Epithelial cell of proximal tubule (primary cell): ENCODE results near the gene WNT2. TPM values are rescaled to one million over a fixed set of nuclear protein-coding genes. Genes with fewer than 3 reads are reported as not detected.

Experiments used
- DNase-seq: peaks from one replicate; pipeline ENCODE4 v3.0.0-alpha.2; 2011; ENCODE audit warnings: low read depth
- H3K4me3 ChIP-seq: 2 replicates; pipeline ENCODE4 v1.5.1; 2011; ENCODE audit warnings: low read depth, mild to moderate bottlenecking, low read length
- total RNA-seq: library from RNA; depleted of rRNA; stranded (reverse); fragments of >200 nt; gene quantifications from 2 replicates; pipeline ENCODE4 v1.2.3, GENCODE V29; 2015
- TF ChIP-seq, protein P1 (sequence below): conservative IDR thresholded peaks from 2 replicates; pipeline ENCODE4 v1.5.1; 2012; ENCODE audit warnings: low read depth, mild to moderate bottlenecking, low read length

WNT2 gene
- total RNA-seq, 1 donor from 2014 or later: not detected

DNA sequence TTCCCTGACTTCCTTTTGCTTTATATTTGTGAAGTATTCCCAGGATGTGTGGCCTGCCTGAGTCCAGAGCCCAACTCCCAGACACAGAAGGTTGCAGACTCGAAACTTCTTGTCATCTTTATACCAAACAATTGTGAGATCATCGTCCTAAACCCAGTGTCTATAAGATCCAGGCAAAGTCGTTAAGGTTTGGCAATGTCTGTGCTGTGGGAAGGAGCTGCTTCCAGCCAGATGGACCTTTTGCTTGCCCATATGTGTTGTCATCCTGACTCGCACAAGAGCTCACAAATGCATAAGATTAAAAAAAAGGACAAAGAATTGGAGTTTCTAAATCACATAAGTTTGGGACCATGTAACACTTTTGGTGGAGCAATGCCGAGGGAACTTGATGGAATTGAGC lies 37.0 kb downstream of the WNT2 start:
- TF ChIP-seq, protein P1, sequence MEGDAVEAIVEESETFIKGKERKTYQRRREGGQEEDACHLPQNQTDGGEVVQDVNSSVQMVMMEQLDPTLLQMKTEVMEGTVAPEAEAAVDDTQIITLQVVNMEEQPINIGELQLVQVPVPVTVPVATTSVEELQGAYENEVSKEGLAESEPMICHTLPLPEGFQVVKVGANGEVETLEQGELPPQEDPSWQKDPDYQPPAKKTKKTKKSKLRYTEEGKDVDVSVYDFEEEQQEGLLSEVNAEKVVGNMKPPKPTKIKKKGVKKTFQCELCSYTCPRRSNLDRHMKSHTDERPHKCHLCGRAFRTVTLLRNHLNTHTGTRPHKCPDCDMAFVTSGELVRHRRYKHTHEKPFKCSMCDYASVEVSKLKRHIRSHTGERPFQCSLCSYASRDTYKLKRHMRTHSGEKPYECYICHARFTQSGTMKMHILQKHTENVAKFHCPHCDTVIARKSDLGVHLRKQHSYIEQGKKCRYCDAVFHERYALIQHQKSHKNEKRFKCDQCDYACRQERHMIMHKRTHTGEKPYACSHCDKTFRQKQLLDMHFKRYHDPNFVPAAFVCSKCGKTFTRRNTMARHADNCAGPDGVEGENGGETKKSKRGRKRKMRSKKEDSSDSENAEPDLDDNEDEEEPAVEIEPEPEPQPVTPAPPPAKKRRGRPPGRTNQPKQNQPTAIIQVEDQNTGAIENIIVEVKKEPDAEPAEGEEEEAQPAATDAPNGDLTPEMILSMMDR: no peak
- no peak for DNase-seq
- no peak overlapping the region for H3K4me3 ChIP-seq

DNA sequence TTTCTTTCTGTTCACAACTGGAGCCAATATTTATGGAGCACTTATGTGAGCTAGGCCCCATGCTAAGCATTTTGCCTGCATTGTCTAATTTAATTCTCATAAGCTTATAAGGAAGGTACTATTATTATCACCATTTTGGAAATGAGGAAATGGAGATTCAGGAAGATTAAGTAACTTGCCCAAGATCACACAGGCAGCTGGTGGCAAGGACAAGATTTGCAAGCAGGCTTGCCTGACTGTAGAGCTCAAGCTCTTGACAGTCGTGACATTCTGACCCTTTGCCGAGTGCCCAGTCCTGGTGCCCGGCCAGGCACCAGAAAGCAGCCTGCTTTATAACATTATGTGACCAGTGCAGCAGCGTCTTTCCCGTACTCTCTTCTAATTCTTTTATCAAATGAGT lies 38.2 kb downstream of the WNT2 start:
- TF ChIP-seq, protein P1: no peak

DNA sequence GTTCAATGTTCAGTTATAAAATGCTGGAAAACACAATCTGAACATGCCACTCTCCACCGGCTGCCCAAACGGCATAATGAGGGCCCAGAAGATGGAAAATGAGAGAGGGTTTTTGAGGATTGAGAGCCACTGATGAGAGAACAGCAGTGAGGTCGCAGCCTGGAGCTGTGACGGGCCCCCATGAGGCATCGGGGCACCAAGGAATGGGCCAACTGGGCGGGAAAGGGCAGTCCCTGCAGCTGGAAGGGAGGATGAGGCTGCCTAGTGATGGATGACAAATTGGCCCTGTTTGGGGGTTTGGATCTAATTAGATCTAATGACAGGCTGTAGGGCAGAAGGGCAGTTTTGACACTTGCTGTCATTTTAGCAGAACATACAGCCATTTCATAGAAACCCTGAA lies 39.1 kb downstream of the WNT2 start:
- DNase-seq: no peak
- TF ChIP-seq, protein P1: no peak
- no peak overlapping the region for H3K4me3 ChIP-seq

More for the DNA sequence above, 38.2 kb downstream of the WNT2 start:
- DNase-seq: no peak
- no peak overlapping the region for H3K4me3 ChIP-seq

DNA sequence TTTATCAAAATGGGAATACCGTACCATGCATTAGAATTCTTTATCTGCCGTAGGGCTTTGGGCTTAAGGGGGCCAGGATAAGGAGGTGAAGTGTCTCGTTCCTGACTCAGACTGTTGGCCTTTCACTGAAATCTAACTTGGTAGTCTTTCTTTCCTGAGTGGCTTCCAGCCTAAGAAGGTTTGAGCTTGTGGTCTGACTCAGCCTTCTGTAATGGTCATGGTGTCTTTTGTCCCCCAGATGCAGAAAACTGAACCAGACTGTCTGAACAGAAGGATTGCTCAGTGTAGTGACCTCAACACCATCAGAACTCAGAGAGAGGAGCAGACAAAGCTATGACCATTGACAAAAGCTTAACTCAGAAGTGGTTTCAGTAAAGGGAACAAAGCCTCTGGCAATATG lies 39.5 kb downstream of the WNT2 start:
- peak; percentile 10 for DNase-seq
- TF ChIP-seq, protein P1: no peak
- no peak overlapping the region for H3K4me3 ChIP-seq

DNA sequence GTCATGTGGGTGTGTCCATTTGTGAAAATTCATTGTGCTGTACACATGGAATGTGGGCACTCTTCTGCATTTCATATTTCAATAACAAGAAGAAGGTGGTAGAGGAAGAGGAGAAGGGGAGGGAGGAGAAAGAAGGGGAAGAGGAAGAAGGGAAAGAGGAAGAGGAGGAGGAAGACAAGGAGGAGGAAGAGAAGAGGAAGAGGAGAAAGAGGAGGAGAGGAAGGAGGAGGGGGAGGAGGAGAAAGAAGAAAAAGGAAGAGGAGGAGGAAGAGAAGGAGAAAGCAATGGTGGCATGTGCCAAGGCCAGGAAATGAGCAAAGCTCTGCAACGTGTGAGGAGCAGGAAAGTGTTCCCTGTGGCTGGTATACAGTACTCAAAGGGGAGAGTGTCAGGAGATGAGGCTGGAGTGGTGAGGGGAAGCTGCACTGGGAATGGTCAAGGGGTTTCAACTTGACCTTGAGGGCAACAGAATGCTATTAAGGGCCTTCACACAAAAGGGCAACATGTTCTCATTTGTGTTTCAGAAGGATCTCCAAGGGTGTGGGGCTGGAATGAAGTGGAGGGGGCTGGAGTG lies 40.5 kb downstream of the WNT2 start:
- no peak for DNase-seq
- TF ChIP-seq, protein P1: no peak
- H3K4me3 ChIP-seq: no peak overlapping the region

DNA sequence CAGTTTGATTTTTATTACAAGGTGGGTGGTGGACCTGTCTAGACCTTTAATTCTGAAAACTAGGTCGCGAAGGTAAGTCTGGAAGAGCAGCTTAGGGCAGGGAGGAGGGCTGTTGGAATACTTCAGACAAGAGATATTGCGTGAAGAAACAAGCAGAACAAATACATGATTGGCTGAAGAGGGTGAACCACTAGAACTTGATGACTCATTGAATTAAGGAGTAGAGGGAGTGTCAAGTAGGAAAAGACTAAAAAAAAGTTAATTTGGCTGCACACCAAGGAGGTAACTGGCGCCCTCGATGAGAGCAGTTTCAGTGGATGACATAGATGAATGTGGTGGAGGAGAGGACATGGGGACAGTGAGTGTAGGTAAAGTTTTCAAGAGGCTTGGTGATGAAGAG lies 41.3 kb downstream of the WNT2 start:
- no peak overlapping the region for H3K4me3 ChIP-seq
- DNase-seq: no peak
- TF ChIP-seq, protein P1: no peak

DNA sequence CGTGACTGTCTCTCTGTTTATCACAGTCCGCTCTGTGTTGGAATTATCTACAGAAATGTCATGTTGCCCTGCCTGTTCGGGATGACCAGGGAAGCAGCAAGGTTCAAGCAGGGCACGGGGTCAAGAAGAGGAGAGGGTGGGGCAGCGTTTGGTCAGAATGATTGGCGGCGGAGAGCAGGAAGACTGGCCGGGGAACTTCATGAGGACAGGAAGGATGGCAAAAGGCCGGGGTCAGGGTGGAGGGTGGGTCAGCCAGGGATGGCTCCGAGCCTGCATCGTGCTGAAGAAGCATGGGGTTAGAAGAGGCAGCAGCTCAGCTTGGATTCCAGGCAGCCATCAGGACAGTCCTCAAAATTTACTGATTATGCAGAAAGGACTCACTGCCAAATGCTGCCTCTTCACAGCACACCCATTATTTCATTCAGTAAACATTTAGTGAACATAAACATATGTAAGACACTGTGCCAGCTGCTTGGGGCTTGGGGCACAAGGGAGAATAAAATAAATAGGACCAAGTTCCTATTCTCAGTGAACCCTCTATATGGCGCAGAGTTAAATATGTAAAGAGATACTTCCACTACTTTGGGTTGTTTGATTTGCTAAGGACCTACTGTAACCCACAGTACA lies 42.8 kb downstream of the WNT2 start:
- H3K4me3 ChIP-seq: no peak overlapping the region
- TF ChIP-seq, protein P1: no peak
- DNase-seq: no peak
